HepG2 (cell line): ENCODE measurements around the gene AHCY. TPM values are rescaled to one million over a fixed set of nuclear protein-coding genes. Genes with fewer than 3 reads are reported as not detected.

Experiments
- FOXA1 ChIP-seq, 2 experiments: fragments of 450-650 bp in 1 of 2; sonication (generic) in 1 of 2; formaldehyde crosslinking in 1 of 2; IDR thresholded peaks; 2 replicates each; pipeline versions ENCODE4 v1.4.0 to v1.6.1; 2016 to 2020; ENCODE audit warnings: missing genetic modification reagents in 1 of 2
- HNF4G ChIP-seq, 2 experiments: sonication (generic) in 1 of 2; formaldehyde crosslinking in 1 of 2; IDR thresholded peaks; 2 replicates each; pipeline versions ENCODE4 v1.4.0 to v1.6.1; 2011 to 2020; ENCODE audit warnings: borderline replicate concordance in 2 of 2, low read depth in 2 of 2, mild to moderate bottlenecking in 2 of 2, low read length in 1 of 2, missing genetic modification reagents in 1 of 2, moderate library complexity in 1 of 2
- MBD4 ChIP-seq: IDR thresholded peaks from 2 replicates; pipeline ENCODE4 v1.6.1; 2012; ENCODE audit warnings: low read length, inconsistent platforms, borderline replicate concordance
- PHB2 ChIP-seq: fragments of 450-650 bp; IDR thresholded peaks from 2 replicates; pipeline ENCODE4 v1.6.1; 2018; ENCODE audit not compliant: partially characterized antibody
- PRPF4 ChIP-seq: fragments of 200-400 bp; formaldehyde crosslinking; IDR thresholded peaks from 2 replicates; pipeline ENCODE4 v1.6.1; 2016; ENCODE audit warnings: low read length, low read depth; ENCODE audit not compliant: poor library complexity, severe bottlenecking
- SP1 ChIP-seq, 2 experiments: fragments of 450-650 bp in 1 of 2; sonication (generic) in 1 of 2; formaldehyde crosslinking in 1 of 2; IDR thresholded peaks; 2 replicates each; pipeline versions ENCODE4 v1.4.0 to v1.6.1; 2016 to 2020; ENCODE audit warnings: missing genetic modification reagents in 1 of 2
- SRSF4 ChIP-seq: fragments of 200-400 bp; formaldehyde crosslinking; IDR thresholded peaks from one replicate; pipeline ENCODE4 v1.6.1; 2018; ENCODE audit warnings: mild to moderate bottlenecking, low read depth, low read length, moderate library complexity; ENCODE audit not compliant: poor library complexity, severe bottlenecking
- SYNCRIP ChIP-seq: fragments of 200-400 bp; formaldehyde crosslinking; IDR thresholded peaks from 2 replicates; pipeline ENCODE4 v1.6.1; 2018; ENCODE audit warnings: mild to moderate bottlenecking, low read depth, low read length; ENCODE audit not compliant: insufficient read depth
- ZFAT ChIP-seq: sonication (generic); formaldehyde crosslinking; conservative IDR thresholded peaks from 2 replicates; pipeline ENCODE4 v1.8.1; 2023; ENCODE audit warnings: missing genetic modification reagents, inconsistent platforms
- ZNF280D ChIP-seq: sonication (generic); formaldehyde crosslinking; IDR thresholded peaks from 2 replicates; pipeline ENCODE4 v1.5.1; 2020; ENCODE audit warnings: mild to moderate bottlenecking, missing genetic modification reagents
- ZNF317 ChIP-seq: sonication (generic); formaldehyde crosslinking; IDR thresholded peaks from 2 replicates; pipeline ENCODE4 v1.5.0; 2020; ENCODE audit warnings: mild to moderate bottlenecking, missing genetic modification reagents
- ZNF430 ChIP-seq: sonication (generic); formaldehyde crosslinking; IDR thresholded peaks from 2 replicates; pipeline ENCODE4 v1.9.0; 2021; ENCODE audit warnings: mild to moderate bottlenecking, missing genetic modification reagents
- ZNF572 ChIP-seq: sonication (generic); formaldehyde crosslinking; IDR thresholded peaks from 2 replicates; pipeline ENCODE4 v1.5.1; 2020; ENCODE audit warnings: mild to moderate bottlenecking, missing genetic modification reagents
- ZNF777 ChIP-seq: sonication (generic); formaldehyde crosslinking; IDR thresholded peaks from 2 replicates; pipeline ENCODE4 v1.4.0; 2020; ENCODE audit warnings: missing genetic modification reagents
- ZNF839 ChIP-seq: sonication (generic); formaldehyde crosslinking; IDR thresholded peaks from 2 replicates; pipeline ENCODE4 v1.4.0; 2020; ENCODE audit warnings: missing genetic modification reagents, mild to moderate bottlenecking, borderline replicate concordance
- polyA plus RNA-seq, 8 experiments: library from polyadenylated mRNA; depleted of rRNA in 3 of 8; stranded (reverse) in 7 of 8; unstranded in 1 of 8; fragments of >200 nt; fragmentation: Illumina TruSeq in 4 of 8; extraction: Trizol in 4 of 8; gene quantifications; 2 replicates each; pipeline versions ENCODE4 v1.2.1 to v1.2.3, GENCODE V29; 2011 to 2016; ENCODE audit warnings: low read depth in 4 of 8, missing spikeins in 1 of 8, mixed read lengths in 1 of 8; ENCODE audit not compliant: insufficient read depth in 1 of 8
- total RNA-seq, 5 experiments: library from RNA; depleted of rRNA; stranded (reverse); fragments of >200 nt; fragmentation: Illumina TruSeq; extraction: Trizol; gene quantifications; 2 replicates each; pipeline ENCODE4 v1.2.3, GENCODE V29; 2016; ENCODE audit warnings: low read depth in 1 of 5
- TF ChIP-seq, protein P1 (sequence below), 2 experiments: sonication (generic) in 1 of 2; formaldehyde crosslinking in 1 of 2; IDR thresholded peaks; 2 replicates each; pipeline versions ENCODE4 v1.4.0 to v1.6.1; 2018 to 2020; ENCODE audit warnings: missing genetic modification reagents in 2 of 2, borderline replicate concordance in 1 of 2, low read depth in 1 of 2, mild to moderate bottlenecking in 1 of 2, missing biosample characterization in 1 of 2
- TF ChIP-seq, protein P2 (sequence below): IDR thresholded peaks from 2 replicates; pipeline ENCODE4 v1.6.1; 2012; ENCODE audit warnings: low read depth, low read length, improper control_type of control experiment

The AHCY gene
- total and polyA plus RNA-seq, 2 of the 13 experiments (the other 11 are each of a cell fraction or from before 2014, with no cell fraction given), result 407 to 419 TPM

- TF ChIP-seq ZNF280D (no peak), ZNF839 (CRISPR knock-in tag) (0 out of 2 replicates have a peak, but pooled peaks have one; percentile 33), MBD4 (no peak), PRPF4 (no peak), ZNF317 (no peak), PHB2 (no peak), HNF4G (IDR thresholded peaks at IDR 0.05; ENCODE audit: borderline replicate concordance, low read depth, low read length) (0 out of 2 replicates have a peak, but pooled peaks have one; percentile 8), HNF4G (CRISPR knock-in tag; IDR thresholded peaks at IDR 0.05; ENCODE audit: borderline replicate concordance, low read depth) (no peak), SYNCRIP (no peak), ZNF572 (CRISPR knock-in tag) (no peak), ZNF430 (no peak), ZFAT (CRISPR knock-in tag) (no peak), FOXA1 (IDR thresholded peaks at IDR 0.05) (peak; percentile 71; the same call in 1 of the 2 replicates), FOXA1 (CRISPR knock-in tag; IDR thresholded peaks at IDR 0.05) (no peak), ZNF777 (0 out of 2 replicates have a peak, but pooled peaks have one; percentile 48), SP1 (IDR thresholded peaks at IDR 0.05) (no peak), SP1 (CRISPR knock-in tag; IDR thresholded peaks at IDR 0.05) (no peak), SRSF4 (no peak)
- TF ChIP-seq, protein P1, sequence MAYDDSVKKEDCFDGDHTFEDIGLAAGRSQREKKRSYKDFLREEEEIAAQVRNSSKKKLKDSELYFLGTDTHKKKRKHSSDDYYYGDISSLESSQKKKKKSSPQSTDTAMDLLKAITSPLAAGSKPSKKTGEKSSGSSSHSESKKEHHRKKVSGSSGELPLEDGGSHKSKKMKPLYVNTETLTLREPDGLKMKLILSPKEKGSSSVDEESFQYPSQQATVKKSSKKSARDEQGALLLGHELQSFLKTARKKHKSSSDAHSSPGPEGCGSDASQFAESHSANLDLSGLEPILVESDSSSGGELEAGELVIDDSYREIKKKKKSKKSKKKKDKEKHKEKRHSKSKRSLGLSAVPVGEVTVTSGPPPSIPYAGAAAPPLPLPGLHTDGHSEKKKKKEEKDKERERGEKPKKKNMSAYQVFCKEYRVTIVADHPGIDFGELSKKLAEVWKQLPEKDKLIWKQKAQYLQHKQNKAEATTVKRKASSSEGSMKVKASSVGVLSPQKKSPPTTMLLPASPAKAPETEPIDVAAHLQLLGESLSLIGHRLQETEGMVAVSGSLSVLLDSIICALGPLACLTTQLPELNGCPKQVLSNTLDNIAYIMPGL (CRISPR knock-in tag; IDR thresholded peaks at IDR 0.05; ENCODE audit: borderline replicate concordance in 1 of 2, low read depth in 1 of 2), result 0 out of 4 replicates have a peak, but pooled peaks of 1 of the 2 experiments have one; percentile 16
- TF ChIP-seq, protein P2, sequence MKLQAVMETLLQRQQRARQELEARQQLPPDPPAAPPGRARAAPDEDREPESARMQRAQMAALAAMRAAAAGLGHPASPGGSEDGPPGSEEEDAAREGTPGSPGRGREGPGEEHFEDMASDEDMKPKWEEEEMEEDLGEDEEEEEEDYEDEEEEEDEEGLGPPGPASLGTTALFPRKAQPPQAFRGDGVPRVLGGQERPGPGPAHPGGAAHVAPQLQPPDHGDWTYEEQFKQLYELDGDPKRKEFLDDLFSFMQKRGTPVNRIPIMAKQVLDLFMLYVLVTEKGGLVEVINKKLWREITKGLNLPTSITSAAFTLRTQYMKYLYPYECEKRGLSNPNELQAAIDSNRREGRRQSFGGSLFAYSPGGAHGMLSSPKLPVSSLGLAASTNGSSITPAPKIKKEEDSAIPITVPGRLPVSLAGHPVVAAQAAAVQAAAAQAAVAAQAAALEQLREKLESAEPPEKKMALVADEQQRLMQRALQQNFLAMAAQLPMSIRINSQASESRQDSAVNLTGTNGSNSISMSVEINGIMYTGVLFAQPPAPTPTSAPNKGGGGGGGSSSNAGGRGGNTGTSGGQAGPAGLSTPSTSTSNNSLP, result peak; percentile 10; the same call in 1 of the 2 replicates
Measured at GRCh38 chr20:34343458-34344211, 40.5 kb upstream of the AHCY start (continued).
